HCT116 (cell line): ENCODE data around the gene SH3D21. TPM values are rescaled to one million over a fixed set of nuclear protein-coding genes. Genes with fewer than 3 reads are reported as not detected.

Source experiments
- ATAC-seq: fragments of 200-7000 bp; cut with Tn5 transposase; 2 replicates; pipeline ENCODE4 v1.9.1; 2020; ENCODE audit warnings: mild to moderate bottlenecking, moderate library complexity
- BruUV-seq: library from RNA; stranded (reverse); fragments of 400-500 nt; replicated peaks from 2 replicates; lab custom pipeline; 2021; lab: Mats Ljungman, UMichigan
- CTCF ChIA-PET: fragments of 300-600 bp; sonication (Branson Sonifier 250); formaldehyde crosslinking; loops from one replicate; lab custom pipeline; 2021; ENCODE audit warnings: antibody characterized with exemption; lab: Charles Lee
- POLR2A ChIA-PET: fragments of 300-600, 350-600 bp; sonication (Branson Sonifier 250); formaldehyde crosslinking; loops from one replicate; lab custom pipeline; 2021; ENCODE audit warnings: antibody characterized with exemption; lab: Charles Lee
- RAD21 ChIA-PET, 2 experiments: fragments of 300-600 bp; sonication (Branson Sonifier 250); formaldehyde crosslinking; loops; one replicate each; lab custom pipeline; 2023; ENCODE audit warnings: low total read pairs in 2 of 2; ENCODE audit not compliant: uncharacterized antibody in 2 of 2, unreplicated experiment in 2 of 2, low non-redundant PET in 1 of 2; lab: Charles Lee
- DNase-seq: peaks from one replicate; pipeline ENCODE4 v3.0.0-alpha.2; 2010; ENCODE audit warnings: low read depth, low spot score
- H2AFZ ChIP-seq: fragments of 200-600 bp; shearing (Covaris generic), sonication (generic); 2 replicates; pipeline ENCODE4 v1.6.1; 2017; ENCODE audit warnings: low read depth, mixed run types, mixed read lengths, antibody characterized with exemption, low read length; ENCODE audit not compliant: poor library complexity, severe bottlenecking
- H3K27ac ChIP-seq: 2 replicates; pipeline ENCODE4 v1.5.1; 2012; ENCODE audit warnings: low read depth, low read length
- H3K27me3 ChIP-seq: fragments of 200-600 bp; sonication (generic); 2 replicates; pipeline ENCODE4 v1.6.1; 2016; ENCODE audit warnings: mixed run types, low read length, mixed read lengths; ENCODE audit not compliant: insufficient read depth
- H3K36me3 ChIP-seq, 2 experiments: fragments of 200-500 bp in 1 of 2; fragments of 200-600 bp in 1 of 2; sonication (Bioruptor generic) in 1 of 2; sonication (generic) in 1 of 2; 2 replicates each; pipeline versions ENCODE4 v1.5.1 to v1.6.1; 2014 to 2016; ENCODE audit warnings: low read length in 2 of 2, inconsistent platforms in 1 of 2, mixed read lengths in 1 of 2, mixed run types in 1 of 2; ENCODE audit not compliant: insufficient read depth in 2 of 2, control insufficient read depth in 1 of 2
- H3K4me1 ChIP-seq, 2 experiments: fragments of 200-600 bp in 1 of 2; sonication (generic) in 1 of 2; 2 replicates each; pipeline versions ENCODE4 v1.5.1 to v1.6.1; 2012 to 2017; ENCODE audit warnings: low read length in 2 of 2, inconsistent platforms in 1 of 2, mild to moderate bottlenecking in 1 of 2, mixed read lengths in 1 of 2, mixed run types in 1 of 2, moderate library complexity in 1 of 2; ENCODE audit not compliant: insufficient read depth in 2 of 2, control insufficient read depth in 1 of 2
- H3K4me2 ChIP-seq: fragments of 200-600 bp; sonication (generic); 2 replicates; pipeline ENCODE4 v1.6.1; 2017; ENCODE audit warnings: mixed run types, low read length, mixed read lengths
- H3K4me3 ChIP-seq, 2 experiments: fragments of 200-600 bp in 1 of 2; sonication (generic) in 1 of 2; replicated peaks in 1 of 2; 2 replicates each; pipeline ENCODE4 v1.5.1; 2011 to 2016; ENCODE audit warnings: low read length in 2 of 2, control low read depth in 1 of 2, low read depth in 1 of 2, mild to moderate bottlenecking in 1 of 2, mixed read lengths in 1 of 2, mixed run types in 1 of 2
- H3K79me2 ChIP-seq: fragments of 200-600 bp; sonication (generic); 2 replicates; pipeline ENCODE4 v1.6.1; 2017; ENCODE audit warnings: mild to moderate bottlenecking, mixed run types, low read length, moderate library complexity, mixed read lengths; ENCODE audit not compliant: insufficient read depth
- H3K9ac ChIP-seq: fragments of 200-600 bp; sonication (generic); 2 replicates; pipeline ENCODE4 v1.6.1; 2016; ENCODE audit warnings: low read length, mixed read lengths
- H3K9me2 ChIP-seq: fragments of 200-600 bp; sonication (generic), shearing (Covaris generic); 2 replicates; pipeline ENCODE4 v1.6.1; 2017; ENCODE audit warnings: mixed run types, mild to moderate bottlenecking, moderate library complexity; ENCODE audit not compliant: insufficient read depth
- H3K9me3 ChIP-seq, 2 experiments: fragments of 200-500 bp in 1 of 2; fragments of 200-600 bp in 1 of 2; sonication (Bioruptor generic) in 1 of 2; sonication (generic) in 1 of 2; 2 replicates each; pipeline ENCODE4 v1.6.1; 2014 to 2017; ENCODE audit warnings: low read length in 2 of 2, mixed read lengths in 2 of 2, inconsistent platforms in 1 of 2, low read depth in 1 of 2, mild to moderate bottlenecking in 1 of 2, mixed run types in 1 of 2, moderate library complexity in 1 of 2; ENCODE audit not compliant: control insufficient read depth in 1 of 2, insufficient read depth in 1 of 2
- H4K20me1 ChIP-seq: fragments of 200-600 bp; sonication (generic), shearing (Covaris generic); 2 replicates; pipeline ENCODE4 v1.6.1; 2017; ENCODE audit warnings: mixed run types, mild to moderate bottlenecking, moderate library complexity; ENCODE audit not compliant: insufficient read depth
- ATF3 ChIP-seq: IDR thresholded peaks from 2 replicates; pipeline ENCODE4 v1.6.1; 2012
- CBX3 ChIP-seq: IDR thresholded peaks from 2 replicates; pipeline ENCODE4 v1.6.1; 2012; ENCODE audit warnings: low read depth
- CTCF ChIP-seq, 3 experiments: fragments of 200-600 bp in 1 of 3; sonication (generic) in 1 of 3; IDR thresholded peaks in 2 of 3; conservative IDR thresholded peaks in 1 of 3; 2 replicates each; pipeline ENCODE4 v1.5.1; 2012 to 2017; ENCODE audit warnings: low read depth in 2 of 3, low read length in 2 of 3, antibody characterized with exemption in 1 of 3, borderline replicate concordance in 1 of 3, control low read depth in 1 of 3, mild to moderate bottlenecking in 1 of 3, mixed read lengths in 1 of 3, mixed run types in 1 of 3, moderate library complexity in 1 of 3; ENCODE audit not compliant: insufficient read depth in 1 of 3
- EZH2 ChIP-seq: fragments of 200-600 bp; sonication (generic); IDR thresholded peaks from 2 replicates; pipeline ENCODE4 v1.6.1; 2017; ENCODE audit warnings: antibody characterized with exemption, mixed run types
- MAX ChIP-seq: IDR thresholded peaks from 2 replicates; pipeline ENCODE4 v1.6.1; 2012
- POLR2AphosphoS5 ChIP-seq: IDR thresholded peaks from 2 replicates; pipeline ENCODE4 v1.6.1; 2011; ENCODE audit warnings: mild to moderate bottlenecking, low read depth, low read length, moderate library complexity
- SP1 ChIP-seq: IDR thresholded peaks from 2 replicates; pipeline ENCODE4 v1.6.1; 2012; ENCODE audit warnings: low read depth
- ZBTB33 ChIP-seq: IDR thresholded peaks from 2 replicates; pipeline ENCODE4 v1.6.1; 2011; ENCODE audit warnings: mild to moderate bottlenecking, low read length, moderate library complexity; ENCODE audit not compliant: insufficient replicate concordance; ENCODE audit errors: extremely low read depth
- ZFX ChIP-seq: fragments of 450-650 bp; IDR thresholded peaks from 2 replicates; pipeline ENCODE4 v1.6.1; 2017
- ZNF274 ChIP-seq: fragments of 200-500 bp; sonication (Bioruptor generic); IDR thresholded peaks from 2 replicates; pipeline ENCODE4 v1.6.1; 2014; ENCODE audit warnings: mild to moderate bottlenecking, low read depth, low read length, inconsistent platforms
- intact Hi-C: fragments of 100-400 bp; cut with micrococcal nuclease; formaldehyde crosslinking; loops from 2 replicates; pipeline ENCODE4 v1.10.0; 2022
- total RNA-seq: library from RNA; stranded (reverse); gene quantifications from one replicate; pipeline ENCODE4 v1.2.1, GENCODE V29; 2021; ENCODE audit not compliant: unreplicated experiment

Gene SH3D21
- total RNA-seq, 1 experiment from 2014 or later: 9.3 TPM

- H2AFZ ChIP-seq: no peak overlapping the region
- no peak for TF ChIP-seq MAX
- no peak for TF ChIP-seq POLR2AphosphoS5
- no peak for TF ChIP-seq SP1
- TF ChIP-seq ZNF274: no peak
- no peak for TF ChIP-seq CTCF (IDR thresholded peaks at IDR 0.05 in 2 of 3, conservative IDR thresholded peaks at IDR 0.05 in 1 of 3; ENCODE audit: borderline replicate concordance in 1 of 3, insufficient read depth in 1 of 3, low read depth in 2 of 3, low read length in 2 of 3)
- TF ChIP-seq CBX3: no peak
- TF ChIP-seq ZFX: no peak
- TF ChIP-seq ZBTB33: no peak
- TF ChIP-seq EZH2: no peak
- no peak for TF ChIP-seq ATF3
- H4K20me1 ChIP-seq: no peaks in the 10 kb centered on the region
- ChIA-PET RAD21 (no interaction called here), POLR2A (no interaction called here), CTCF (interaction anchor here (1.2 kb wide), 1 partner anchor 154 kb away, joined by 3 read pairs; the partner anchor contains the start of gene TRAPPC3)
- no peak overlapping the region for H3K27ac ChIP-seq
- H3K9ac ChIP-seq: no peak overlapping the region
- intact Hi-C loops: no loop called here
- H3K36me3 ChIP-seq: peaks cover 37 to 49% of the 10 kb centered on the region in 2 experiments
- ATAC-seq: no peak
- no peaks in the 10 kb centered on the region for H3K9me2 ChIP-seq
- no peak overlapping the region for H3K4me3 ChIP-seq
- H3K4me1 ChIP-seq: peaks cover 12 to 47% of the 10 kb centered on the region in 2 experiments
- no TSS peak for BruUV-seq
- H3K4me2 ChIP-seq: no peak overlapping the region
- H3K9me3 ChIP-seq: no peaks in the 10 kb centered on the region
- H3K79me2 ChIP-seq: peaks cover 29% of the 10 kb centered on the region; the same call in 1 of the 2 replicates
- H3K27me3 ChIP-seq: no peaks in the 10 kb centered on the region
- no peak for DNase-seq
Observed at GRCh38 chr1:36303244-36303643, 2.9 kb upstream of the SH3D21 start.
